ENCODE results near the gene OR10A6. TPM values are rescaled to one million over a fixed set of nuclear protein-coding genes. Genes with fewer than 3 reads are reported as not detected.

OR10A6 gene
- total and polyA plus RNA-seq, 9 of the 15 experiments (the other 6 are each of a cell fraction or from before 2014, with no cell fraction given), result not detected

- POLR2A ChIA-PET, result no interaction called here
- ATAC-seq, result no peak
These were observed 24.1 kb upstream of the OR10A6 start for GRCh38 chr11:7955191-7955590.

More at GRCh38 chr11:7955191-7955590, 24.1 kb upstream of the OR10A6 start:
- no peak overlapping the region for H3K9ac ChIP-seq (ENCODE audit: insufficient read depth in 1 of 2, low read depth in 2 of 2, low read length in 2 of 2)
- H3K27me3 ChIP-seq (ENCODE audit: control insufficient read depth in 2 of 2, insufficient read depth in 2 of 2, low read length in 2 of 2), result peaks cover under 1 to 5% of the 10 kb centered on the region in 2 experiments; a peak in 3 of 5 replicates
- no peak for TF ChIP-seq HNRNPLL (IDR thresholded peaks at IDR 0.05; ENCODE audit: low read depth, low read length, poor library complexity, severe bottlenecking)
- TF ChIP-seq ZNF445 (CRISPR knock-in tag; IDR thresholded peaks at IDR 0.05; ENCODE audit: low read depth), result no peak
- no peak for TF ChIP-seq MXI1 (IDR thresholded peaks at IDR 0.05; ENCODE audit: low read depth, low read length)
- TF ChIP-seq NR0B1 (IDR thresholded peaks at IDR 0.05; ENCODE audit: partially characterized antibody), result no peak
- TF ChIP-seq HDAC8 (tag; IDR thresholded peaks at IDR 0.05), result no peak
- TF ChIP-seq JUN (IDR thresholded peaks at IDR 0.05; ENCODE audit: borderline replicate concordance, low read depth, low read length), result no peak
- no peak for TF ChIP-seq JUN (CRISPR knock-in tag; IDR thresholded peaks at IDR 0.05; ENCODE audit: borderline replicate concordance)
- no peak for TF ChIP-seq SAFB (IDR thresholded peaks at IDR 0.05; ENCODE audit: borderline replicate concordance, low read depth, low read length)
- TF ChIP-seq RBM14 (IDR thresholded peaks at IDR 0.05; ENCODE audit: borderline replicate concordance, insufficient read depth, low read depth, low read length), result no peak
- no peak overlapping the region for H2AFZ ChIP-seq (ENCODE audit: low read depth, low read length)
- H3K9me1 ChIP-seq (ENCODE audit: control insufficient read depth, insufficient read depth, low read length), result no peaks in the 10 kb centered on the region
- BruUV-seq (replicated peaks), result no TSS peak
- no peak overlapping the region for H3K4me2 ChIP-seq (ENCODE audit: insufficient read depth, low read length)
- H3K79me2 ChIP-seq (ENCODE audit: control insufficient read depth, insufficient read depth, low read length), result no peaks in the 10 kb centered on the region
- no peaks in the 10 kb centered on the region for H3K36me3 ChIP-seq (ENCODE audit: control insufficient read depth, insufficient read depth, low read length)
- FAIRE-seq, result no peak
- no peaks in the 10 kb centered on the region for H3K9me3 ChIP-seq (replicated peaks; ENCODE audit: control insufficient read depth, insufficient read depth, low read depth, low read length)
- H3K4me3 ChIP-seq, result no peak overlapping the region
- in situ Hi-C loops (cut with MboI), result no loop called here
- no peak for DNase-seq (ENCODE audit: extremely low read depth in 1 of 4, low spot score in 3 of 4)
- CTCF ChIA-PET (ENCODE audit: low intra/inter-chr PET ratio), result no interaction called here
- no peaks in the 10 kb centered on the region for H3K4me1 ChIP-seq (replicated peaks in 1 of 2; ENCODE audit: control insufficient read depth in 2 of 2, insufficient read depth in 2 of 2, low read length in 2 of 2)
- WGBS (ENCODE audit: insufficient coverage, low coverage, missing lambda C conversion rate), result 0% methylated on average over 1 of the region's 1 CpG
- intact Hi-C loops (cut with micrococcal nuclease), result no loop called here
- H4K20me1 ChIP-seq (replicated peaks; ENCODE audit: control insufficient read depth, insufficient read depth, low read length), result no peaks in the 10 kb centered on the region
- H3K27ac ChIP-seq (ENCODE audit: extremely low read depth, low read depth, low read length), result no peak overlapping the region

Measured in K562 (cell line).